WTC11 (cell line): ENCODE measurements around the gene HSPA12A. TPM values are rescaled to one million over a fixed set of nuclear protein-coding genes. Genes with fewer than 3 reads are reported as not detected.

Source experiments
- ATAC-seq: fragments of 200-7000 bp; cut with Tn5 transposase; 2 replicates; pipeline ENCODE4 v1.10.0; 2021; ENCODE audit warnings: mild to moderate bottlenecking, moderate library complexity
- CTCF ChIA-PET: fragments of 300-600 bp; sonication (Branson Sonifier 250); formaldehyde crosslinking; loops from one replicate; lab custom pipeline; 2021; ENCODE audit warnings: antibody characterized with exemption; lab: Charles Lee
- POLR2A ChIA-PET: fragments of 350-600 bp; sonication (Branson Sonifier 250); formaldehyde crosslinking; loops from one replicate; lab custom pipeline; 2021; ENCODE audit warnings: antibody characterized with exemption; lab: Charles Lee
- DNase-seq: peaks from one replicate; pipeline ENCODE4 v3.0.0; 2021; ENCODE audit warnings: low spot score
- H3K27ac Mint-ChIP-seq: 2 replicates; pipeline ENCODE4 v1.8.0; 2021; ENCODE audit warnings: mixed read lengths
- H3K27me3 Mint-ChIP-seq: 2 replicates; pipeline ENCODE4 v1.8.0; 2021; ENCODE audit warnings: low read depth, mild to moderate bottlenecking, moderate library complexity, mixed read lengths
- H3K36me3 Mint-ChIP-seq: 2 replicates; pipeline ENCODE4 v1.8.0; 2021; ENCODE audit warnings: mixed read lengths
- H3K4me1 Mint-ChIP-seq: 2 replicates; pipeline ENCODE4 v1.8.0; 2022; ENCODE audit warnings: mixed read lengths
- H3K4me3 Mint-ChIP-seq: 2 replicates; pipeline ENCODE4 v1.8.0; 2021; ENCODE audit warnings: mild to moderate bottlenecking, moderate library complexity, mixed read lengths
- H3K9me3 Mint-ChIP-seq: 2 replicates; pipeline ENCODE4 v1.8.0; 2021; ENCODE audit warnings: mixed read lengths
- NR2C2 ChIP-seq: sonication (generic); formaldehyde crosslinking; IDR thresholded peaks from 2 replicates; pipeline ENCODE4 v1.8.0; 2022; ENCODE audit warnings: mild to moderate bottlenecking, missing genetic modification reagents
- SOX15 ChIP-seq: fragments of 250-450 bp; sonication (Bioruptor Pico); IDR thresholded peaks from 2 replicates; pipeline ENCODE4 v1.9.0; 2021; ENCODE audit warnings: mild to moderate bottlenecking
- ZNF121 ChIP-seq: sonication (generic); formaldehyde crosslinking; IDR thresholded peaks from 2 replicates; pipeline ENCODE4 v1.8.0; 2023; ENCODE audit warnings: missing genetic modification reagents
- ZNF138 ChIP-seq: sonication (generic); formaldehyde crosslinking; conservative IDR thresholded peaks from 2 replicates; pipeline ENCODE4 v1.8.1; 2022; ENCODE audit warnings: mild to moderate bottlenecking, moderate library complexity, missing genetic modification reagents
- ZNF416 ChIP-seq: fragments of 250-450 bp; sonication (Bioruptor Pico); IDR thresholded peaks from 2 replicates; pipeline ENCODE4 v1.9.0; 2021; ENCODE audit warnings: mild to moderate bottlenecking, inconsistent platforms
- total RNA-seq: library from RNA; stranded (reverse); gene quantifications from 3 replicates; pipeline ENCODE4 v1.2.3, GENCODE V29; 2021
- TF ChIP-seq, protein P1 (sequence below): sonication (generic); formaldehyde crosslinking; IDR thresholded peaks from 2 replicates; pipeline ENCODE4 v1.8.0; 2023; ENCODE audit warnings: mild to moderate bottlenecking, missing genetic modification reagents
- TF ChIP-seq, protein P2 (sequence below): fragments of 250-450 bp; sonication (Bioruptor Pico); IDR thresholded peaks from 2 replicates; pipeline ENCODE4 v1.9.0; 2021; ENCODE audit warnings: moderate library complexity, mild to moderate bottlenecking, inconsistent platforms, borderline replicate concordance
- TF ChIP-seq, protein P3 (sequence below): fragments of 250-450 bp; sonication (Bioruptor Pico); conservative IDR thresholded peaks from 2 replicates; pipeline ENCODE4 v1.9.0; 2021; ENCODE audit warnings: mild to moderate bottlenecking
- TF ChIP-seq, protein P4 (sequence below): sonication (generic); formaldehyde crosslinking; IDR thresholded peaks from 2 replicates; pipeline ENCODE4 v1.8.1; 2022; ENCODE audit warnings: mild to moderate bottlenecking, moderate library complexity, missing genetic modification reagents
- TF ChIP-seq, protein P5 (sequence below): sonication (generic); formaldehyde crosslinking; IDR thresholded peaks from 2 replicates; pipeline ENCODE4 v1.8.0; 2023; ENCODE audit warnings: missing genetic modification reagents, mild to moderate bottlenecking, borderline replicate concordance
- TF ChIP-seq, protein P6 (sequence below): sonication (generic); formaldehyde crosslinking; IDR thresholded peaks from 2 replicates; pipeline ENCODE4 v1.8.1; 2023; ENCODE audit warnings: mild to moderate bottlenecking, missing genetic modification reagents, moderate library complexity
- TF ChIP-seq, protein P7 (sequence below): sonication (generic); formaldehyde crosslinking; IDR thresholded peaks from 2 replicates; pipeline ENCODE4 v1.8.1; 2023; ENCODE audit warnings: mild to moderate bottlenecking, moderate library complexity, missing genetic modification reagents
- TF ChIP-seq, protein P8 (sequence below): sonication (generic); formaldehyde crosslinking; IDR thresholded peaks from 2 replicates; pipeline ENCODE4 v1.8.1; 2022; ENCODE audit warnings: missing genetic modification reagents, borderline replicate concordance

HSPA12A gene
- total RNA-seq, 1 experiment from 2014 or later = 7.2 TPM

DNA sequence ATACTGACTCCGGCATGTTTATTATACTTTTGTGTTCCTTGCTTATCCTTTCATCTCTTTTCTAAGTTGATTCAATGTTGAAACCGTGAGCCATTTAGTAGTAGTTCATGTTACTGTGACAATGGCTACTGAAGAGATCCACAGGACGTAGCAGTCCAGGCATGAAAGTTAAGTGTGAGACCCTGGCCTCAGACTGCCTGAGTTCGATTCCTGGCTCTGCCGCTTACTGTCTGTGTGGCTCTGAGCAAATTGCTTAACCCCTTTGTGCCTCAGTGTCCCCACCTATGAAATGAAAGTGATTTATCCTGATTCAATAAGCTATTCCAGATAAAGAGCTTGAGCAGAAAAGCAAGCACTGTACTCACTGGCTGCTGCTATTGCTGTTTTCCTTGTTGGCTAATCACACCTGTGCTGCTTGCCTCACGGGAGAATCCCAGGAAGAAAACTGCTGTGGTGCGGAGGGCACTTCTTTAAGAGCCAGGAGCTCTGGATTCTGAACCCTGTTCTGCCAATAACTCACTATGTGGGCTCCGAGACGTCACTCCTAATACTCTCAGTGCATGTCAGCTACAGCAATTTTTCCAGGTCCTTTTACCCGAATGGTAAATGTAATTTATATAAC is 83.2 kb downstream of the HSPA12A start:
- TF ChIP-seq, protein P1, sequence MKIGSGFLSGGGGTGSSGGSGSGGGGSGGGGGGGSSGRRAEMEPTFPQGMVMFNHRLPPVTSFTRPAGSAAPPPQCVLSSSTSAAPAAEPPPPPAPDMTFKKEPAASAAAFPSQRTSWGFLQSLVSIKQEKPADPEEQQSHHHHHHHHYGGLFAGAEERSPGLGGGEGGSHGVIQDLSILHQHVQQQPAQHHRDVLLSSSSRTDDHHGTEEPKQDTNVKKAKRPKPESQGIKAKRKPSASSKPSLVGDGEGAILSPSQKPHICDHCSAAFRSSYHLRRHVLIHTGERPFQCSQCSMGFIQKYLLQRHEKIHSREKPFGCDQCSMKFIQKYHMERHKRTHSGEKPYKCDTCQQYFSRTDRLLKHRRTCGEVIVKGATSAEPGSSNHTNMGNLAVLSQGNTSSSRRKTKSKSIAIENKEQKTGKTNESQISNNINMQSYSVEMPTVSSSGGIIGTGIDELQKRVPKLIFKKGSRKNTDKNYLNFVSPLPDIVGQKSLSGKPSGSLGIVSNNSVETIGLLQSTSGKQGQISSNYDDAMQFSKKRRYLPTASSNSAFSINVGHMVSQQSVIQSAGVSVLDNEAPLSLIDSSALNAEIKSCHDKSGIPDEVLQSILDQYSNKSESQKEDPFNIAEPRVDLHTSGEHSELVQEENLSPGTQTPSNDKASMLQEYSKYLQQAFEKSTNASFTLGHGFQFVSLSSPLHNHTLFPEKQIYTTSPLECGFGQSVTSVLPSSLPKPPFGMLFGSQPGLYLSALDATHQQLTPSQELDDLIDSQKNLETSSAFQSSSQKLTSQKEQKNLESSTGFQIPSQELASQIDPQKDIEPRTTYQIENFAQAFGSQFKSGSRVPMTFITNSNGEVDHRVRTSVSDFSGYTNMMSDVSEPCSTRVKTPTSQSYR (CRISPR knock-in tag) = no peak
- no peak for TF ChIP-seq ZNF416 (CRISPR knock-in tag)
- TF ChIP-seq, protein P2, sequence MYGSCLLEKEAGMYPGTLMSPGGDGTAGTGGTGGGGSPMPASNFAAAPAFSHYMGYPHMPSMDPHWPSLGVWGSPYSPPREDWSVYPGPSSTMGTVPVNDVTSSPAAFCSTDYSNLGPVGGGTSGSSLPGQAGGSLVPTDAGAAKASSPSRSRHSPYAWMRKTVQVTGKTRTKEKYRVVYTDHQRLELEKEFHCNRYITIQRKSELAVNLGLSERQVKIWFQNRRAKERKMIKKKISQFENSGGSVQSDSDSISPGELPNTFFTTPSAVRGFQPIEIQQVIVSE (CRISPR knock-in tag) = no peak
- TF ChIP-seq, protein P3, sequence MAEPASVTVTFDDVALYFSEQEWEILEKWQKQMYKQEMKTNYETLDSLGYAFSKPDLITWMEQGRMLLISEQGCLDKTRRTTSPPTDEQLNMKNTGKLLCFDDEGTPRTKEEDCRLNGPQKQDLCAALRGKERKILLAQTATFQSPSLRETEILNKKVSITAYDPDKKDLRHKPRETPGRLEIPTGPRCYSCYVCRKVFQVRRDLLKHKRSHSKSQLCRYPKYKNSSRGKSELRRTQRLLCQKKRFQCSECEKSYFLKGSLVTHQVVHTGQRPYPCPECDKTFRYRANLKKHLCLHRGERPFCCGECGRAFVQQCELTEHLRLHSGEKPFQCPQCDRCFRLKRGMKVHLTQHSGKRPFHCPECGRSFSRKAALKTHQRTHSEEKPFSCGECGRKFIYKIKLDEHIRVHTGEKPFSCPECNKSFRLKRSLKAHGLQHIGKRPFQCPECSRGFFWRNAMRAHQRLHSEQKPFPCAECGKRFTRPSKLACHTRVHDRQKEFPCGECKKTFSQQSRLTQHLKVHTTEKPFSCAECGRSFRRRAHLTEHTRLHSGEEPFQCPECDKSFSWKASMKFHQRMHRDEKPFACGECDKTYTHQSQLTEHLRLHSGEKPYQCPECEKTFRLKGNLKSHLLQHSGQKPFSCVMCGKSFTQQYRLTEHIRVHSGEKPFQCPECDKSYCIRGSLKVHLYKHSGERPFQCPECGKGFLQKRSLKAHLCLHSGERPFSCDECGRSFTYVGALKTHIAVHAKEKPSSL (CRISPR knock-in tag) = no peak
- TF ChIP-seq ZNF121 = no peak
- TF ChIP-seq, protein P4, sequence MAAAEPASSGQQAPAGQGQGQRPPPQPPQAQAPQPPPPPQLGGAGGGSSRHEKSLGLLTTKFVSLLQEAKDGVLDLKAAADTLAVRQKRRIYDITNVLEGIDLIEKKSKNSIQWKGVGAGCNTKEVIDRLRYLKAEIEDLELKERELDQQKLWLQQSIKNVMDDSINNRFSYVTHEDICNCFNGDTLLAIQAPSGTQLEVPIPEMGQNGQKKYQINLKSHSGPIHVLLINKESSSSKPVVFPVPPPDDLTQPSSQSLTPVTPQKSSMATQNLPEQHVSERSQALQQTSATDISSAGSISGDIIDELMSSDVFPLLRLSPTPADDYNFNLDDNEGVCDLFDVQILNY = no peak
- no peak for TF ChIP-seq ZNF138 (CRISPR knock-in tag)
- H3K4me1 Mint-ChIP-seq = no peaks in the 10 kb centered on the region
- no peak overlapping the region for H3K4me3 Mint-ChIP-seq
- H3K27ac Mint-ChIP-seq = no peak overlapping the region
- H3K9me3 Mint-ChIP-seq = no peaks in the 10 kb centered on the region
- ChIA-PET CTCF (interaction anchor here (1.5 kb wide), 1 partner anchor 108 kb away, joined by 3 read pairs; no protein-coding TSS in a partner anchor), POLR2A (no interaction called here)
- no peaks in the 10 kb centered on the region for H3K27me3 Mint-ChIP-seq
- DNase-seq = no peak
- ATAC-seq = no peak
- H3K36me3 Mint-ChIP-seq = peaks cover 10% of the 10 kb centered on the region; the same call in 1 of the 2 replicates

DNA sequence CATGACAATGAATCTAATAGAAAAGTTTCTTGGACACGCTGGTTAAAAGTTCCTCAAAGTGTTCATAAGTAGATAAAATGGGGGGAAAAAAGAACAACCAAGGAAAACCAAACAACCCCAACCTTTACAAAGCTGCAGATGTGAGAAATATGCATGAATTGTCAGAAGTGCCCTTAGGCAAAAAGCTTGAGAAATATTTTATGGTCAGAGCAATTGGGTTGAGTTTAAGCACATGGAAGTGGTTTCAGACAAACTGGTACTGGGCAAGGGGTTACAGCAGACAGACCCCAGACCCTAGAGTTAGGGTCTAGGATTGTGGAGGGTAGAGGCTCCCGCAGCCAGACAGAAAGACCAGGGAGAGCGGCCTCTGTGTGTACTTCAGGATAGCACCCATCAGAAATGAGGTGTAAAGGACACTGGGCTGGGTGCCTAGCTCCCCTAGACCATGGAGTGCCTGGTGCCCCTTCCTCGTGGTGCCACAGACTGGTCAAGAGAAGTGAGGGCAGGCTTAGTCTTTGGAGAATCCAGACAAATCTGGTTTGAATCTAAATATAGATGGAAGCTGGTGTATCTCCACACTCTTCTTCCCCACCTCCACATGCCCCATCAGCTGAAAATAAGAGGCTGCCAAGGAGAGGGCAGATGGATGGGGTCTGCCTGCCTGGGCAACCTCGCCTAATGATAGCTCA is 84.4 kb downstream of the HSPA12A start:
- POLR2A ChIA-PET = no interaction called here
- Mint-ChIP-seq H3K36me3 (peaks cover 4% of the 10 kb centered on the region; the same call in 1 of the 2 replicates), H3K4me3 (no peak overlapping the region), H3K4me1 (no peaks in the 10 kb centered on the region), H3K27me3 (no peaks in the 10 kb centered on the region), H3K9me3 (no peaks in the 10 kb centered on the region), H3K27ac (no peak overlapping the region)
- DNase-seq (no peak), ATAC-seq (no peak)
- CTCF ChIA-PET = interaction anchor here (1.6 kb wide), 1 partner anchor 24 kb away, joined by 4 read pairs; no protein-coding TSS in a partner anchor
- TF ChIP-seq, protein P5, sequence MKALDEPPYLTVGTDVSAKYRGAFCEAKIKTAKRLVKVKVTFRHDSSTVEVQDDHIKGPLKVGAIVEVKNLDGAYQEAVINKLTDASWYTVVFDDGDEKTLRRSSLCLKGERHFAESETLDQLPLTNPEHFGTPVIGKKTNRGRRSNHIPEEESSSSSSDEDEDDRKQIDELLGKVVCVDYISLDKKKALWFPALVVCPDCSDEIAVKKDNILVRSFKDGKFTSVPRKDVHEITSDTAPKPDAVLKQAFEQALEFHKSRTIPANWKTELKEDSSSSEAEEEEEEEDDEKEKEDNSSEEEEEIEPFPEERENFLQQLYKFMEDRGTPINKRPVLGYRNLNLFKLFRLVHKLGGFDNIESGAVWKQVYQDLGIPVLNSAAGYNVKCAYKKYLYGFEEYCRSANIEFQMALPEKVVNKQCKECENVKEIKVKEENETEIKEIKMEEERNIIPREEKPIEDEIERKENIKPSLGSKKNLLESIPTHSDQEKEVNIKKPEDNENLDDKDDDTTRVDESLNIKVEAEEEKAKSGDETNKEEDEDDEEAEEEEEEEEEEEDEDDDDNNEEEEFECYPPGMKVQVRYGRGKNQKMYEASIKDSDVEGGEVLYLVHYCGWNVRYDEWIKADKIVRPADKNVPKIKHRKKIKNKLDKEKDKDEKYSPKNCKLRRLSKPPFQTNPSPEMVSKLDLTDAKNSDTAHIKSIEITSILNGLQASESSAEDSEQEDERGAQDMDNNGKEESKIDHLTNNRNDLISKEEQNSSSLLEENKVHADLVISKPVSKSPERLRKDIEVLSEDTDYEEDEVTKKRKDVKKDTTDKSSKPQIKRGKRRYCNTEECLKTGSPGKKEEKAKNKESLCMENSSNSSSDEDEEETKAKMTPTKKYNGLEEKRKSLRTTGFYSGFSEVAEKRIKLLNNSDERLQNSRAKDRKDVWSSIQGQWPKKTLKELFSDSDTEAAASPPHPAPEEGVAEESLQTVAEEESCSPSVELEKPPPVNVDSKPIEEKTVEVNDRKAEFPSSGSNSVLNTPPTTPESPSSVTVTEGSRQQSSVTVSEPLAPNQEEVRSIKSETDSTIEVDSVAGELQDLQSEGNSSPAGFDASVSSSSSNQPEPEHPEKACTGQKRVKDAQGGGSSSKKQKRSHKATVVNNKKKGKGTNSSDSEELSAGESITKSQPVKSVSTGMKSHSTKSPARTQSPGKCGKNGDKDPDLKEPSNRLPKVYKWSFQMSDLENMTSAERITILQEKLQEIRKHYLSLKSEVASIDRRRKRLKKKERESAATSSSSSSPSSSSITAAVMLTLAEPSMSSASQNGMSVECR (CRISPR knock-in tag) = no peak
- TF ChIP-seq, protein P6, sequence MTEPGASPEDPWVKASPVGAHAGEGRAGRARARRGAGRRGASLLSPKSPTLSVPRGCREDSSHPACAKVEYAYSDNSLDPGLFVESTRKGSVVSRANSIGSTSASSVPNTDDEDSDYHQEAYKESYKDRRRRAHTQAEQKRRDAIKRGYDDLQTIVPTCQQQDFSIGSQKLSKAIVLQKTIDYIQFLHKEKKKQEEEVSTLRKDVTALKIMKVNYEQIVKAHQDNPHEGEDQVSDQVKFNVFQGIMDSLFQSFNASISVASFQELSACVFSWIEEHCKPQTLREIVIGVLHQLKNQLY (CRISPR knock-in tag) = no peak
- TF ChIP-seq, protein P7, sequence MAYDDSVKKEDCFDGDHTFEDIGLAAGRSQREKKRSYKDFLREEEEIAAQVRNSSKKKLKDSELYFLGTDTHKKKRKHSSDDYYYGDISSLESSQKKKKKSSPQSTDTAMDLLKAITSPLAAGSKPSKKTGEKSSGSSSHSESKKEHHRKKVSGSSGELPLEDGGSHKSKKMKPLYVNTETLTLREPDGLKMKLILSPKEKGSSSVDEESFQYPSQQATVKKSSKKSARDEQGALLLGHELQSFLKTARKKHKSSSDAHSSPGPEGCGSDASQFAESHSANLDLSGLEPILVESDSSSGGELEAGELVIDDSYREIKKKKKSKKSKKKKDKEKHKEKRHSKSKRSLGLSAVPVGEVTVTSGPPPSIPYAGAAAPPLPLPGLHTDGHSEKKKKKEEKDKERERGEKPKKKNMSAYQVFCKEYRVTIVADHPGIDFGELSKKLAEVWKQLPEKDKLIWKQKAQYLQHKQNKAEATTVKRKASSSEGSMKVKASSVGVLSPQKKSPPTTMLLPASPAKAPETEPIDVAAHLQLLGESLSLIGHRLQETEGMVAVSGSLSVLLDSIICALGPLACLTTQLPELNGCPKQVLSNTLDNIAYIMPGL (CRISPR knock-in tag) = no peak
- TF ChIP-seq, protein P8, sequence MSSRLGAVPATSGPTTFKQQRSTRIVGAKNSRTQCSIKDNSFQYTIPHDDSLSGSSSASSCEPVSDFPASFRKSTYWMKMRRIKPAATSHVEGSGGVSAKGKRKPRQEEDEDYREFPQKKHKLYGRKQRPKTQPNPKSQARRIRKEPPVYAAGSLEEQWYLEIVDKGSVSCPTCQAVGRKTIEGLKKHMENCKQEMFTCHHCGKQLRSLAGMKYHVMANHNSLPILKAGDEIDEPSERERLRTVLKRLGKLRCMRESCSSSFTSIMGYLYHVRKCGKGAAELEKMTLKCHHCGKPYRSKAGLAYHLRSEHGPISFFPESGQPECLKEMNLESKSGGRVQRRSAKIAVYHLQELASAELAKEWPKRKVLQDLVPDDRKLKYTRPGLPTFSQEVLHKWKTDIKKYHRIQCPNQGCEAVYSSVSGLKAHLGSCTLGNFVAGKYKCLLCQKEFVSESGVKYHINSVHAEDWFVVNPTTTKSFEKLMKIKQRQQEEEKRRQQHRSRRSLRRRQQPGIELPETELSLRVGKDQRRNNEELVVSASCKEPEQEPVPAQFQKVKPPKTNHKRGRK (CRISPR knock-in tag) = no peak
- TF ChIP-seq SOX15 (CRISPR knock-in tag) (no peak), NR2C2 (CRISPR knock-in tag) (no peak)
- TF ChIP-seq, protein P1 (CRISPR knock-in tag) = no peak
